TTC549 (cell line): ENCODE measurements around the gene HOMEZ.

Experiments used
- FAIRE-seq: peaks from 2 replicates; lab custom pipeline; 2012; peaks lifted over from hg19 to GRCh38; lab: Jason Lieb, UNC

Gene HOMEZ

GRCh38 chr14:23307687-23308644 is 22.0 kb upstream of the HOMEZ start:
- FAIRE-seq: no peak

DNA sequence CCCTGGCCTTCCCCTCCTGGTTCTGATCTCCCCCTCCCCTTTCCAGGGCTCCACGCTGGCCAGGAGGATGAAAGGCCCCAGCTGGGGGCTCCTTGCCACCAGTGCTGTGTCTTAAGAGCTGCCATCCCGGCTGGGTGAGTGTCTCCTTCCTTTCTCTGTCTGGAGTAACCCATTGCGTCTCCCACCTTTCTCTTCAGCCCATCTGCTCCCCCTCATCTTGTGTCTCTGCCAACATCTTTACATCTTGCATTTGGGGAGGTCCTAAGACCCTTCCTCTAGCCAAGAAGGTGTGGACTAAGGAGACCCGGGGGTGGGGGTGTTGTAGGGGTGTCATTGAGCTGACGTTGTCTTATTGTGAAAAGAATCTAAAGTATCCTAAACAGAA is 21.2 kb upstream of the HOMEZ start:
- FAIRE-seq: no peak

GRCh38 chr14:23306412-23307145 is 20.6 kb upstream of the HOMEZ start, which contains the start of gene BCL2L2:
Gene BCL2L2, plus strand, starts transcription at chr14:23306833. Its CDS starts 935 bp downstream, at chr14:23307768.
- no peak for FAIRE-seq

- FAIRE-seq: no peak
Observed at GRCh38 chr14:23302290-23303225, 16.6 kb upstream of the HOMEZ start, which contains the start of gene PPP1R3E. Gene PPP1R3E, minus strand, starts transcription at chr14:23302859. Its CDS starts 283 bp downstream, at chr14:23302576.

DNA sequence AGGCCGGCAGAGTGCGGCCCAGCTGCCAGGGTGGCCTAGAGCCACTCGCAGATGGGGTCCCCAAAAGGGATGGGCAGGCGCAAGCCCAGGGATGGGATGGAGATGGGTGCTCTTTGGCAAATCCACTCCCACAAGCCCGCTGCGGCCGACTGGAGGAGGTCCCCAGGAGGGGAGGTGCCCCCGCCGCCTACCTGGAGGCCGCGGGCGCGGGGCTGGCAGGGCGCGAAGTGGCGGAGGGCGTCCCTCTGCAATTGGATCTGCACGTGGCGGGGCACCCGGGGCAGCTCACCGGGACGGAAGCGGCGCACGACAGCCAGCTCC is 16.0 kb upstream of the HOMEZ start:
- no peak for FAIRE-seq

GRCh38 chr14:23301288-23301968 is 15.5 kb upstream of the HOMEZ start:
- no peak for FAIRE-seq

GRCh38 chr14:23300687-23301223 is 14.8 kb upstream of the HOMEZ start:
- no peak for FAIRE-seq

DNA sequence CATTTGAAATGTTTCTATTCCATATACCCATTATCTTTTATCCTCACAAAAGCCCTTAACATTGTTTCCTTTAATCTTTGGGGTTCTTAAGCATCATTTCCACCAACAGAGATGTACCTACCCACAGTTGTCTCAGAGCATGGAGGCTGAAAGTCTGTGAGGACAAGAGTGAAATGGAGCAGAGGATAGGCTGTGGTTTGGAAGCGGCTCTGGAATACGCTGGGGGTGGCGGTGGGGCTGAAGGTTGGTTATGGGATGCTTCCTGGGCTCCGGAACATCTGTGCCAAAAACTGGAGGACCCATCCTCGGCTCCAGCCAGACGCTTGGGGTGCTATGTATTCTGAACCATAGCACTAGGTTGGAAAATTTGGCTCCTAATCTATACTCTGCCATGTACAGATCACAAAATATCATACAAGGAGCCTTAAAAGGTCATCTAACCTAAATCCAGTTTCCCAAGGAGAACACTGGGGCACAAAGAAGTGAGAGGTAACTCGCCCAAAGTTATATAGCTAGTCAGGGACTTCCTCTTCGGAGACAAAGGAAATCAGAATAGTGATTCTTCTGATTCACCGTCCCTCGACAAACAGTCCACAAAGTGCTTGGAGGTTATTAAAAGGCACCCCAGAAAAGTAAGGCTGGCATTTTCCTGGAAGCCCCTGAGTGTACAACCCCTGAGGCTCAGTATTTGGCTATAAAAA is 14.2 kb upstream of the HOMEZ start:
- FAIRE-seq: no peak

- no peak for FAIRE-seq
Observed at GRCh38 chr14:23299211-23299957, 13.5 kb upstream of the HOMEZ start.

DNA sequence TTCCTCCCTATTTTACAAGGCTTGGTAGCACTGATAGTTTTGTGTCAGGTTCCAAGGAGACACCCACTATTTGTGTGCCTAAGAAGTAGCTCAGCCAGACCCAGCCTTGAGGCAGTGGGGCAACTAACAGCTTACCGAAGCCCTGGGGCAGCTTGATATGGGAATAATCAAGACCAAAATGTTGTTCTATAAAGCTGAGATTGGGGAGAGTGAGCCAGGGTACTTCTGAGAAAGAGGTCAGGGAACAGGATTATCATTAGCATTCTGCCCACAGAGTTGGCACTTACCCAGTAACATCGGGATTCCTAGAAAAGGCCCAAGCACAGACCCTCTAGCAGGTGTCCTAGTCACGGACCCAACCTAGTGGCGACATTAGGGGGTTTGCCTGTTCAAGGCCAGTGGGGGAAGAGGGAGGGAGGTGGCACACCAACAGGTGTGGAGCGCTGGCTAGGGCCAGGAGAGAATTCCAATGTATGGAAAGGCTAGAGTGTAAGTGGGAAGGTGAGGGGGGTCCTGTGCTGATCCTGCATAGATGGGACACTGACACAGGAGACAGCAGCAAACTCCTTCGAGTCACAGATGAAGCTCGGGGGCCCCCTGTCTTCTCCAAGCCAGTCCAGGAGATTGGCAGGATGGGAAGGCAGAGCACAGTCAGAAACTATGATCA is 11.8 kb upstream of the HOMEZ start:
- no peak for FAIRE-seq

DNA sequence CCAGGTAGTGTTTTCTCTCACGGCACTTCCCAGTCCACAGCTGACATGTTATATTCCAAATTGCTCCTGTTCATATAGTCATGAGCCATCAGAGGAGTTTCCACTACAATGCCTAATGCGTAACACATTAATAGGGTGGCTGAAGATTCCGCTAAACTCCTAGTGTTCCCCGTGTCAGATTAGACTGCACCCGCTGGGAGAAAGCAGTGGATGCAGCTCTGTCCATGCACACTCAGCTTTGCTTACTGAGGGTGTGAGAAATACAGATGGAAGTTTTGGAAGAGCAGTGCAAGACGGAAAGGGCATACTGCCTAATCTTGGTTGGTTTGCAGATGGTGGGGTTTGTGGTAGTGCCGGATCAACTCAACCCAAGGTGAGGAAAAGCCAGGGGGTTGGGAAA is 11.2 kb upstream of the HOMEZ start:
- no peak for FAIRE-seq

DNA sequence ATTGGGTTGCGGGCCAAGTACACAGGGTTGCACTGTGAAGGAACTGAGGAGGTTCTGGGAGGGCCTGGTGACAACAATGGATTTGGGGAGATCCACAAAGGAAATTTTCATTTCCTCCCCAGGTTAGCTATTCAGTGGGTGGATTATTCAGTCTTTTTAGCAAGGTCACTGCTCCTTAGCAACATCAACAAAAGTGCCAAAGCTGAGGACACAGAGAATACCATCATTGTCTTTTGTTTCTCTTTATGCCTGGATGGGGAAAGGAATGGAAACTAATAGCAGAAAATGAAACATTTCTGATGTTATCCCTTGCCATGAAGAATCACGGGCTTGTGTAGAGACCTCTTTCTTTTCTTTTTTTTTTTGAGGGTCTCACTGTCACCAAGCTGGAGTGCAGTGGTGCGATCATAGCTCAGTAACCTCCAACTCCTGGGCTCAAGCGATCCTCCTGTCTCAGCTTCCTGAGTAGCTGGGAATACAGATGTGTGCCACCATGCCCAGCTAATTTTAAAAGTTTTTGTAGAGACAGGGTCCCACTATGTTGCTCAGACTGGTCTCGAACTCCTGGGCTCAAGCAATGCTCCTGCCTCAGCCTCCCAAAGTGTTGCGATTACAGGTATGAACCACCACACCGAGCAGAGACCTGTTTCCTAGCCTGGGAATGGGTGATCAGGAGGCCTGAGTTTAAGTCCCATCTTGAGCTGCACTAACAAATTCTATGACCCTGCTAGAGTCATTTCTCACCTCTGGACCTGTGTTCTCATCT is 10.3 kb upstream of the HOMEZ start:
- FAIRE-seq: no peak

GRCh38 chr14:23294734-23295561 is 9.0 kb upstream of the HOMEZ start:
- FAIRE-seq: no peak

DNA sequence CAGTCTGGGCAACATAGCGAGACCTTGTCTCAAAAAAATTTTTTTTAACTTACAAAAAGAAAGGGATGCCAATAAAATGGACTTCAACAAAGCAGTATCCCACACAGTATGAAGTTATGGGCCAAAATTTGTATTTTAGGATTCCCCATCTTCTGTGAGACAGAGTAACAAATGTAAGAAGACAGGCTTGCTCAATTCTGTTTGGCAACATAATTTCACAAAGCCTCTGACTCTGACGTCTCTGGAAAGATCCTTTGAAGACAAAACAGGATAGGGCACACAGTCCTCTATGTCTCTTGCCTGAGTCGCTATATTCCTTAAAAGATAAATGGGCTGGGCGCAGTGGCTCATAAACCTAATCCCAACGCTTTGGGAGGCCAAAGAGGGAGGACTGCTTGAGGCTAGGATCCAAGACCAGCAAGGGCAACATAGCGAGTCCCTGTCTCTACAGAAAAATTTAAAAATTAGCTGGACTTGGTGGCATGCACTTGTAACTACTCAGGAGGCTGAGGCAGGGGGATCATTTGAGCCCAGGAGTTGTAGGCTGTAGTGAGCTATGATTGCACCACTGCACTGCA is 1.1 kb upstream of the HOMEZ start:
- FAIRE-seq: no peak

DNA sequence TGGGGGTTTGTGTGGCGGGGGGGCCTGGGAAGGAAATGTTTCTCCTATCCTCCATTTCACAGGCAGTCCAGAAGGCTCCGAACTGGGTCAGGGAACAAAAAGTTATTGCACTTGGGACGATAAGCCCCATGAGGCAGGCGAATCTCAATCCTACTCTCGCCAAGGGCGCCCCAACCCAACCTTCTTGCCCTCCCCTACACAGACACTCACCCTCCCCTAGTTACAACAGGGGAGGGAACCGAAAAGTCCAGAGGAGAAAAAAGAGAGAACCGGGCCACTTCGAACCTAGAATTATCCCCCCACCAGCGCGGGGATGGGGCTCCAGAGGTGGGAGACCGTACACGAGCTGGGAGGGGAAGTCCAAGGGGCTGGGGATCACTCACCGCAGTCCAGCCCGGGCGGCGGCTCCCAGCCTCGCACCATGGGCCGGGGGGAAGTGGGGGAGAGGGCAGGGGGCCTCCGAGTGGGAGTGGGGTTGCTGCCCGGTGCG is 357 bp downstream of the HOMEZ start:
- FAIRE-seq: no peak

DNA sequence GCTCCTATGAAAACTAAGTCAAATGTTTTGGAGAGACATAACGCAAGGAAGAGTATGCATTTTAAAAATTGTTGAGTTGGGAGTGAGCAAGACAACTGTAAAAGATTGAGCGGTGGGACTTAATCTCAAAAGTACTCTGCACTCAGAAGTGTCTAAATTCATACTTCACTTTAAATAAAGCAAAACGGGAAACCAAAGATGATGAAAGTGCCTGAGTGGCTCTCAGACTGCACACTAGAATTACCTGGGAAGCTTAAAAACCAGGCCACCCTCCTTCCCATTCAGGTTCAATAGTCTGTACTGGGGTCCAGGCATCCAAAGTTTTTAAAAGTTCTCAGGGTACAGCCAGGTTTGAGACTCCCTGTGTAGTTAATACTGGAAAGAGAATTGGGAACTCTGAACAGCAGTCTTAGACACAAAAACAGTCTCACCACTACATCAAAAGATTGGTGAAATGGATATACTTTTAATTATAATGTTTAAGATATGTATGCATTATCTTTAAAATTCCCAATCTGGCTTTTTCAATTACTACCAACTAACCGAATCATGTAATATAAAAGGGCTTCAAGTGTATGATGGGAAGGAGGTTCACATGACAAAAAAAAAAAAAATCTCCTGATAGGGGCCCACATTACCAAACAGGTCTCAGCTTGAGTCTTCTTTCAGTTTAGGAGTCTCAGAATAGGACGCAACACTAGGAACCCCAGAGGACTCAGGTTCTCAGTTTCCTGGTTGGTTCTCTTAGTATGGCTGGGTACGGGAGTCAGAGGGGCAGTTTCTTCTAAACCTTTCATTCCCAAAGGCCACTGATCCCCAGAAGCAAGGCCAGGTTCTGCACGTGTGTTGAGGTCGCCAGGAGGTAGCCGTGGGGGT is 1.0 kb downstream of the HOMEZ start:
- no peak for FAIRE-seq
